GM21390 (cell line): ENCODE results near the gene CDHR2.
A peak's percentile ranks its signal among the peaks of the same experiment; 100 is the strongest.

Experiments
- ATAC-seq: cut with Tn5 transposase; IDR thresholded peaks from one replicate; pipeline ENCODE4 v1.9.1; 2021; ENCODE audit not compliant: unreplicated experiment

The CDHR2 gene

GRCh38 chr5:176527246-176528222 is 21.6 kb upstream of the CDHR2 start:
- ATAC-seq = no peak

GRCh38 chr5:176528301-176528700 is 20.8 kb upstream of the CDHR2 start:
- ATAC-seq = no peak

- no peak for ATAC-seq
Observed at GRCh38 chr5:176528761-176529115, 20.4 kb upstream of the CDHR2 start.

- ATAC-seq = no peak
Observed at GRCh38 chr5:176529116-176529740, 19.9 kb upstream of the CDHR2 start.

- ATAC-seq = no peak
Observed at GRCh38 chr5:176529741-176530141, 19.4 kb upstream of the CDHR2 start.

GRCh38 chr5:176530393-176530982 is 18.7 kb upstream of the CDHR2 start:
- no peak for ATAC-seq

GRCh38 chr5:176530983-176531901 is 17.9 kb upstream of the CDHR2 start:
- no peak for ATAC-seq

GRCh38 chr5:176531902-176532493 is 17.1 kb upstream of the CDHR2 start:
- no peak for ATAC-seq

- ATAC-seq = no peak
Observed at GRCh38 chr5:176532795-176533194, 16.3 kb upstream of the CDHR2 start.

GRCh38 chr5:176533390-176533789 is 15.8 kb upstream of the CDHR2 start:
- no peak for ATAC-seq

- ATAC-seq = no peak
Observed at GRCh38 chr5:176533894-176534611, 15.1 kb upstream of the CDHR2 start.

- no peak for ATAC-seq
Observed at GRCh38 chr5:176534640-176535039, 14.5 kb upstream of the CDHR2 start.

GRCh38 chr5:176535101-176535663 is 14.0 kb upstream of the CDHR2 start:
- ATAC-seq = no peak

- no peak for ATAC-seq
Observed at GRCh38 chr5:176535664-176536131, 13.4 kb upstream of the CDHR2 start.

- no peak for ATAC-seq
Observed at GRCh38 chr5:176536132-176536901, 12.8 kb upstream of the CDHR2 start.

GRCh38 chr5:176536902-176537553 is 12.1 kb upstream of the CDHR2 start, which contains the start of gene RNF44:
Gene RNF44 (minus strand): TSS chr5:176537402. CDS start chr5:176532472, 4,930 bp downstream.
- ATAC-seq = peak; percentile 51

GRCh38 chr5:176537554-176538229 is 11.4 kb upstream of the CDHR2 start:
- ATAC-seq = peak; percentile 61
